A673 (cell line): ENCODE measurements around the gene SORCS1. TPM values are rescaled to one million over a fixed set of nuclear protein-coding genes. Genes with fewer than 3 reads are reported as not detected.

Experiments
- BruUV-seq: library from RNA; stranded (reverse); fragments of 400-500 nt; replicated peaks from 2 replicates; lab custom pipeline; 2021; lab: Mats Ljungman, UMichigan
- CTCF ChIA-PET: fragments of 300-600 bp; sonication (Branson Sonifier 250); formaldehyde crosslinking; loops from one replicate; lab custom pipeline; 2022; ENCODE audit warnings: antibody characterized with exemption; lab: Charles Lee
- POLR2A ChIA-PET: fragments of 300-600 bp; sonication (Branson Sonifier 250); formaldehyde crosslinking; loops from one replicate; lab custom pipeline; 2022; ENCODE audit warnings: antibody characterized with exemption; ENCODE audit not compliant: low non-redundant PET; lab: Charles Lee
- DNase-seq: peaks from one replicate; pipeline ENCODE4 v3.0.0-alpha.2; 2015; ENCODE audit warnings: low spot score
- H3K27ac ChIP-seq: fragments of 200-600 bp; sonication (generic); 2 replicates; pipeline ENCODE4 v1.5.1; 2016; ENCODE audit warnings: mixed run types, low read depth, mild to moderate bottlenecking, mixed read lengths, antibody characterized with exemption, low read length; ENCODE audit not compliant: poor library complexity, severe bottlenecking
- H3K27me3 ChIP-seq: fragments of 200-600 bp; sonication (generic); replicated peaks from 2 replicates; pipeline ENCODE4 v1.6.1; 2017; ENCODE audit warnings: mixed run types, low read depth, mild to moderate bottlenecking, mixed read lengths, antibody characterized with exemption, low read length; ENCODE audit not compliant: insufficient read depth, poor library complexity
- H3K36me3 ChIP-seq: fragments of 200-600 bp; sonication (generic); 2 replicates; pipeline ENCODE4 v1.6.1; 2016; ENCODE audit warnings: mixed run types, mild to moderate bottlenecking, mixed read lengths, antibody characterized with exemption, low read length; ENCODE audit not compliant: insufficient read depth, poor library complexity, severe bottlenecking
- H3K4me1 ChIP-seq: fragments of 200-600 bp; sonication (generic); 2 replicates; pipeline ENCODE4 v1.6.1; 2017; ENCODE audit warnings: mixed run types, mild to moderate bottlenecking, mixed read lengths, antibody characterized with exemption, low read length; ENCODE audit not compliant: insufficient read depth, poor library complexity, severe bottlenecking
- H3K4me3 ChIP-seq: fragments of 200-600 bp; sonication (generic); 2 replicates; pipeline ENCODE4 v1.5.1; 2016; ENCODE audit warnings: low read depth, mixed run types, mild to moderate bottlenecking, mixed read lengths, low read length; ENCODE audit not compliant: poor library complexity, severe bottlenecking
- H3K9me3 ChIP-seq: fragments of 200-600 bp; sonication (generic); 2 replicates; pipeline ENCODE4 v1.6.1; 2016; ENCODE audit warnings: mixed run types, low read depth, mild to moderate bottlenecking, mixed read lengths, antibody characterized with exemption, low read length; ENCODE audit not compliant: poor library complexity, severe bottlenecking
- CTCF ChIP-seq: fragments of 300-800, 200-600 bp; sonication (generic); conservative IDR thresholded peaks from 2 replicates; pipeline ENCODE4 v1.5.1; 2017; ENCODE audit warnings: low read depth, mild to moderate bottlenecking, antibody characterized with exemption, low read length, moderate library complexity, mixed read lengths
- EZH2 ChIP-seq: fragments of 200-600 bp; sonication (generic); IDR thresholded peaks from 2 replicates; pipeline ENCODE4 v1.6.1; 2017; ENCODE audit warnings: borderline replicate concordance, low read depth, mild to moderate bottlenecking, mixed read lengths, antibody characterized with exemption, low read length; ENCODE audit not compliant: poor library complexity, severe bottlenecking
- intact Hi-C: fragments of 100-400 bp; cut with micrococcal nuclease; formaldehyde crosslinking; loops from one replicate; pipeline ENCODE4 v1.10.0; 2022; ENCODE audit not compliant: unreplicated experiment
- total RNA-seq: library from RNA; stranded (reverse); gene quantifications from 2 replicates; pipeline ENCODE4 v1.2.3, GENCODE V29; 2021

Gene SORCS1
- total RNA-seq, 1 experiment from 2014 or later = 0.34 TPM

- Histone ChIP-seq H3K27ac (no peak overlapping the region), H3K4me3 (no peak overlapping the region), H3K27me3 (no peaks in the 10 kb centered on the region), H3K9me3 (no peaks in the 10 kb centered on the region), H3K36me3 (no peaks in the 10 kb centered on the region), H3K4me1 (peaks cover 37% of the 10 kb centered on the region)
- no TSS peak for BruUV-seq
- DNase-seq = peak; percentile 83
- ChIA-PET CTCF (no interaction called here), POLR2A (no interaction called here)
- TF ChIP-seq CTCF = no peak
- no peak for TF ChIP-seq EZH2
- intact Hi-C loops = no loop called here
Observed at GRCh38 chr10:106560925-106561640, 603.4 kb downstream of the SORCS1 start.

GRCh38 chr10:106559442-106559841 is 605.1 kb downstream of the SORCS1 start:
- intact Hi-C loops = no loop called here
- no peak for TF ChIP-seq CTCF
- TF ChIP-seq EZH2 = no peak
- CTCF ChIA-PET = no interaction called here
- no TSS peak for BruUV-seq
- POLR2A ChIA-PET = no interaction called here
- H3K4me3 ChIP-seq = no peak overlapping the region
- no peaks in the 10 kb centered on the region for H3K9me3 ChIP-seq
- H3K4me1 ChIP-seq = peaks cover 53% of the 10 kb centered on the region
- no peaks in the 10 kb centered on the region for H3K36me3 ChIP-seq
- H3K27me3 ChIP-seq = no peaks in the 10 kb centered on the region
- DNase-seq = no peak
- H3K27ac ChIP-seq = no peak overlapping the region

GRCh38 chr10:106557951-106558733 is 606.4 kb downstream of the SORCS1 start:
- Histone ChIP-seq H3K4me1 (peaks cover 66% of the 10 kb centered on the region), H3K27me3 (no peaks in the 10 kb centered on the region), H3K9me3 (no peaks in the 10 kb centered on the region), H3K4me3 (no peak overlapping the region), H3K27ac (no peak overlapping the region), H3K36me3 (no peaks in the 10 kb centered on the region)
- no peak for DNase-seq
- intact Hi-C loops = no loop called here
- ChIA-PET CTCF (no interaction called here), POLR2A (no interaction called here)
- no TSS peak for BruUV-seq
- TF ChIP-seq CTCF = 0 out of 2 replicates have a peak, but pooled peaks have one; percentile 8
- TF ChIP-seq EZH2 = no peak
